Measurements from ENCODE around the gene CD164. TPM values are rescaled to one million over a fixed set of nuclear protein-coding genes. Genes with fewer than 3 reads are reported as not detected.

Gene CD164
- total and polyA plus RNA-seq, 2 of the 13 experiments (the other 11 are each of a cell fraction or from before 2014, with no cell fraction given) = 222 to 293 TPM

DNA sequence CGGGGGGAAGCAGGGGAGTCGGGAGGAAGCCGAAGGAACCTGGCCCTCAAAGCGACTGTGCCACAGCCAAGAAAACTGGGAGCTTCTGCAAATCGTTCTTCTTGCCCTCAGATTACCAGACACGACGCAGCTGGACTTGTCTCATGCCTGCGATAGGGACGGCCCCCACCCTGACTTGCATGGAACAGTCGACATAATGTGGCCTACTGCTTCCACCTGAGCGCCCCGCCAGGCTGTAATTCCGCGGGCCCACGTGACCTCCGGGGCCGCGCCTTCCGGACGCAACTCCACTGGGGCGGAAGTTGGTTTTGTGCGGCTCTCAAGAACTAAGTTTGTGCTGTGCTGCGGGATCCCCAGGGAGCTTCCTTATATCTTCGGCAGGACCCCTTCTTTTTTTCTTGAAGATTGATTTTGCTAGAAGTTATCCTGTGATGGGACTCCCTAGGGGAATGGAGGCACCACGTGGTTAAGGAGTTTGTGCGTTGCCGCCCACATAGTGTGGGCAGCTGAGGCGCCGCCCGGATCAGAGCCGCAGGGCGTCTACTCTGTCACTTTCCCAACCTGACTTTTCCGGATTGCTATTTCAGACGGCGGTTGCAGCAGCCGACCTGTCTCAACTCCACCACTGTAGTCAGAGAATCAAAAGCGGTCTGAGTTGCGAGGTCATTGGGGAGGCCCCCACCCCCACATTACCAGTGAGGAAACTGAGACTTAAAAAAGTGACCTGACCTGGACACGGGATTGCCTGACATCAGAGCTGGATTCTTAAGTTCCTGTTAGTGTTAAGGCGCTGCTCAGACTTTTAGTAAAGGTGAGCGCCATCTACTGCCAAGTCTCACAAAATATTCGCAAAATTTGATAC is 540 bp upstream of the CD164 start (continued):
- TF ChIP-seq MXI1 (IDR thresholded peaks at IDR 0.05; ENCODE audit: borderline replicate concordance, low read depth, low read length) (peak; percentile 89; the same call in 1 of the 3 replicates), KMT2B (CRISPR knock-in tag; IDR thresholded peaks at IDR 0.05) (peak; percentile 19), MZF1 (CRISPR knock-in tag; IDR thresholded peaks at IDR 0.05; ENCODE audit: borderline replicate concordance) (0 out of 2 replicates have a peak, but pooled peaks have one; percentile 43), PHF8 (CRISPR knock-in tag; IDR thresholded peaks at IDR 0.05) (peak; percentile 56), TBX3 (IDR thresholded peaks at IDR 0.05; ENCODE audit: borderline replicate concordance) (peak; percentile 1; the same call in 1 of the 2 replicates), ASH2L (IDR thresholded peaks at IDR 0.05; ENCODE audit: insufficient read length, low read depth, low read length) (peak; percentile 91), ZZZ3 (CRISPR knock-in tag; IDR thresholded peaks at IDR 0.05; ENCODE audit: borderline replicate concordance) (peak; percentile 27; the same call in 1 of the 2 replicates), ZNF883 (CRISPR knock-in tag; IDR thresholded peaks at IDR 0.05; ENCODE audit: not compliant biosample characterization) (no peak), REPIN1 (CRISPR knock-in tag; IDR thresholded peaks at IDR 0.05; ENCODE audit: borderline replicate concordance, low read depth) (peak; percentile 13; the same call in 1 of the 2 replicates), RFX3 (CRISPR knock-in tag; IDR thresholded peaks at IDR 0.05) (no peak), ZNF781 (CRISPR knock-in tag; IDR thresholded peaks at IDR 0.05; ENCODE audit: borderline replicate concordance, not compliant biosample characterization) (peak; percentile 39), ZNF335 (CRISPR knock-in tag; IDR thresholded peaks at IDR 0.05) (0 out of 2 replicates have a peak, but pooled peaks have one; percentile 59), SOX13 (IDR thresholded peaks at IDR 0.05) (no peak; the same call in 1 of the 2 replicates), SOX13 (CRISPR knock-in tag; conservative IDR thresholded peaks at IDR 0.05 in 1 of 2, IDR thresholded peaks at IDR 0.05 in 1 of 2) (no peak), ZFX (CRISPR knock-in tag; IDR thresholded peaks at IDR 0.05; ENCODE audit: low read depth) (peak; percentile 59)
- TF ChIP-seq, protein P1, sequence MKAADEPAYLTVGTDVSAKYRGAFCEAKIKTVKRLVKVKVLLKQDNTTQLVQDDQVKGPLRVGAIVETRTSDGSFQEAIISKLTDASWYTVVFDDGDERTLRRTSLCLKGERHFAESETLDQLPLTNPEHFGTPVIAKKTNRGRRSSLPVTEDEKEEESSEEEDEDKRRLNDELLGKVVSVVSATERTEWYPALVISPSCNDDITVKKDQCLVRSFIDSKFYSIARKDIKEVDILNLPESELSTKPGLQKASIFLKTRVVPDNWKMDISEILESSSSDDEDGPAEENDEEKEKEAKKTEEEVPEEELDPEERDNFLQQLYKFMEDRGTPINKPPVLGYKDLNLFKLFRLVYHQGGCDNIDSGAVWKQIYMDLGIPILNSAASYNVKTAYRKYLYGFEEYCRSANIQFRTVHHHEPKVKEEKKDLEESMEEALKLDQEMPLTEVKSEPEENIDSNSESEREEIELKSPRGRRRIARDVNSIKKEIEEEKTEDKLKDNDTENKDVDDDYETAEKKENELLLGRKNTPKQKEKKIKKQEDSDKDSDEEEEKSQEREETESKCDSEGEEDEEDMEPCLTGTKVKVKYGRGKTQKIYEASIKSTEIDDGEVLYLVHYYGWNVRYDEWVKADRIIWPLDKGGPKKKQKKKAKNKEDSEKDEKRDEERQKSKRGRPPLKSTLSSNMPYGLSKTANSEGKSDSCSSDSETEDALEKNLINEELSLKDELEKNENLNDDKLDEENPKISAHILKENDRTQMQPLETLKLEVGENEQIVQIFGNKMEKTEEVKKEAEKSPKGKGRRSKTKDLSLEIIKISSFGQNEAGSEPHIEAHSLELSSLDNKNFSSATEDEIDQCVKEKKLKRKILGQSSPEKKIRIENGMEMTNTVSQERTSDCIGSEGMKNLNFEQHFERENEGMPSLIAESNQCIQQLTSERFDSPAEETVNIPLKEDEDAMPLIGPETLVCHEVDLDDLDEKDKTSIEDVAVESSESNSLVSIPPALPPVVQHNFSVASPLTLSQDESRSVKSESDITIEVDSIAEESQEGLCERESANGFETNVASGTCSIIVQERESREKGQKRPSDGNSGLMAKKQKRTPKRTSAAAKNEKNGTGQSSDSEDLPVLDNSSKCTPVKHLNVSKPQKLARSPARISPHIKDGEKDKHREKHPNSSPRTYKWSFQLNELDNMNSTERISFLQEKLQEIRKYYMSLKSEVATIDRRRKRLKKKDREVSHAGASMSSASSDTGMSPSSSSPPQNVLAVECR (CRISPR knock-in tag; IDR thresholded peaks at IDR 0.05; ENCODE audit: borderline replicate concordance) = peak; percentile 88; the same call in 1 of the 2 replicates
- TF ChIP-seq, protein P2, sequence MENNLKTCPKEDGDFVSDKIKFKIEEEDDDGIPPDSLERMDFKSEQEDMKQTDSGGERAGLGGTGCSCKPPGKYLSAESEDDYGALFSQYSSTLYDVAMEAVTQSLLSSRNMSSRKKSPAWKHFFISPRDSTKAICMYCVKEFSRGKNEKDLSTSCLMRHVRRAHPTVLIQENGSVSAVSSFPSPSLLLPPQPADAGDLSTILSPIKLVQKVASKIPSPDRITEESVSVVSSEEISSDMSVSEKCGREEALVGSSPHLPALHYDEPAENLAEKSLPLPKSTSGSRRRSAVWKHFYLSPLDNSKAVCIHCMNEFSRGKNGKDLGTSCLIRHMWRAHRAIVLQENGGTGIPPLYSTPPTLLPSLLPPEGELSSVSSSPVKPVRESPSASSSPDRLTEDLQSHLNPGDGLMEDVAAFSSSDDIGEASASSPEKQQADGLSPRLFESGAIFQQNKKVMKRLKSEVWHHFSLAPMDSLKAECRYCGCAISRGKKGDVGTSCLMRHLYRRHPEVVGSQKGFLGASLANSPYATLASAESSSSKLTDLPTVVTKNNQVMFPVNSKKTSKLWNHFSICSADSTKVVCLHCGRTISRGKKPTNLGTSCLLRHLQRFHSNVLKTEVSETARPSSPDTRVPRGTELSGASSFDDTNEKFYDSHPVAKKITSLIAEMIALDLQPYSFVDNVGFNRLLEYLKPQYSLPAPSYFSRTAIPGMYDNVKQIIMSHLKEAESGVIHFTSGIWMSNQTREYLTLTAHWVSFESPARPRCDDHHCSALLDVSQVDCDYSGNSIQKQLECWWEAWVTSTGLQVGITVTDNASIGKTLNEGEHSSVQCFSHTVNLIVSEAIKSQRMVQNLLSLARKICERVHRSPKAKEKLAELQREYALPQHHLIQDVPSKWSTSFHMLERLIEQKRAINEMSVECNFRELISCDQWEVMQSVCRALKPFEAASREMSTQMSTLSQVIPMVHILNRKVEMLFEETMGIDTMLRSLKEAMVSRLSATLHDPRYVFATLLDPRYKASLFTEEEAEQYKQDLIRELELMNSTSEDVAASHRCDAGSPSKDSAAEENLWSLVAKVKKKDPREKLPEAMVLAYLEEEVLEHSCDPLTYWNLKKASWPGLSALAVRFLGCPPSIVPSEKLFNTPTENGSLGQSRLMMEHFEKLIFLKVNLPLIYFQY (CRISPR knock-in tag; IDR thresholded peaks at IDR 0.05; ENCODE audit: borderline replicate concordance) = 0 out of 2 replicates have a peak, but pooled peaks have one; percentile 2
- TF ChIP-seq, protein P3, sequence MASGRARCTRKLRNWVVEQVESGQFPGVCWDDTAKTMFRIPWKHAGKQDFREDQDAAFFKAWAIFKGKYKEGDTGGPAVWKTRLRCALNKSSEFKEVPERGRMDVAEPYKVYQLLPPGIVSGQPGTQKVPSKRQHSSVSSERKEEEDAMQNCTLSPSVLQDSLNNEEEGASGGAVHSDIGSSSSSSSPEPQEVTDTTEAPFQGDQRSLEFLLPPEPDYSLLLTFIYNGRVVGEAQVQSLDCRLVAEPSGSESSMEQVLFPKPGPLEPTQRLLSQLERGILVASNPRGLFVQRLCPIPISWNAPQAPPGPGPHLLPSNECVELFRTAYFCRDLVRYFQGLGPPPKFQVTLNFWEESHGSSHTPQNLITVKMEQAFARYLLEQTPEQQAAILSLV (CRISPR knock-in tag; IDR thresholded peaks at IDR 0.05; ENCODE audit: borderline replicate concordance) = peak; percentile 33; the same call in 1 of the 2 replicates

All from HepG2 (cell line).